DOHH2 (cell line): Measurements from ENCODE around the gene SMAD2.
"Not testable (repeated sequence)": the region's sequence is repeated elsewhere in the genome, so short reads cannot be mapped to it uniquely, and the experiment has no call there.

Experiments
- H3F3A ChIP-seq: fragments of 200-600 bp; sonication (generic), shearing (Covaris generic); 2 replicates; pipeline ENCODE4 v1.6.0; 2016; ENCODE audit warnings: antibody characterized with exemption, mild to moderate bottlenecking; ENCODE audit not compliant: control insufficient read depth, insufficient read depth
- H3K27ac ChIP-seq: fragments of 200-600 bp; sonication (generic); 2 replicates; pipeline ENCODE4 v1.5.1; 2014; ENCODE audit warnings: low read depth, mild to moderate bottlenecking, low read length, moderate library complexity
- H3K27me3 ChIP-seq: fragments of 200-600 bp; sonication (generic); 2 replicates; pipeline ENCODE4 v1.6.1; 2014; ENCODE audit warnings: mild to moderate bottlenecking, low read length, mixed read lengths; ENCODE audit not compliant: control insufficient read depth
- H3K36me3 ChIP-seq: fragments of 200-600 bp; sonication (generic); 2 replicates; pipeline ENCODE4 v1.6.1; 2014; ENCODE audit warnings: mild to moderate bottlenecking, low read length, moderate library complexity, mixed read lengths; ENCODE audit not compliant: control insufficient read depth
- H3K4me1 ChIP-seq: fragments of 200-600 bp; sonication (generic); 2 replicates; pipeline ENCODE4 v1.6.1; 2014; ENCODE audit warnings: mild to moderate bottlenecking, low read length, mixed read lengths; ENCODE audit not compliant: control insufficient read depth
- H3K4me2 ChIP-seq: fragments of 200-600 bp; sonication (generic); 2 replicates; pipeline ENCODE4 v1.6.0; 2014; ENCODE audit warnings: mild to moderate bottlenecking, low read length, moderate library complexity
- H3K4me3 ChIP-seq: fragments of 200-600 bp; sonication (generic); 2 replicates; pipeline ENCODE4 v1.5.1; 2014; ENCODE audit warnings: mild to moderate bottlenecking, low read length, mixed read lengths
- H3K79me2 ChIP-seq: fragments of 200-600 bp; sonication (generic); 2 replicates; pipeline ENCODE4 v1.6.1; 2014; ENCODE audit warnings: mild to moderate bottlenecking, low read length, mixed read lengths; ENCODE audit not compliant: control insufficient read depth
- H3K9me2 ChIP-seq: fragments of 200-600 bp; sonication (generic); replicated peaks from 2 replicates; pipeline ENCODE4 v1.6.1; 2014; ENCODE audit warnings: mild to moderate bottlenecking, low read length, mixed read lengths; ENCODE audit not compliant: control insufficient read depth
- H3K9me3 ChIP-seq: fragments of 200-600 bp; sonication (generic); 2 replicates; pipeline ENCODE4 v1.6.1; 2014; ENCODE audit warnings: antibody characterized with exemption, low read length, mixed read lengths; ENCODE audit not compliant: control insufficient read depth, insufficient read depth
- H4K20me1 ChIP-seq: fragments of 200-600 bp; sonication (generic); 2 replicates; pipeline ENCODE4 v1.6.0; 2014; ENCODE audit warnings: low read depth, mild to moderate bottlenecking, antibody characterized with exemption, low read length, moderate library complexity; ENCODE audit not compliant: control insufficient read depth, insufficient read depth
- CTCF ChIP-seq: fragments of 200-600 bp; sonication (generic); IDR thresholded peaks from one replicate; pipeline ENCODE4 v1.5.1; 2014; ENCODE audit warnings: antibody characterized with exemption, mild to moderate bottlenecking, low read depth, low read length; ENCODE audit not compliant: poor library complexity, severe bottlenecking
- EZH2phosphoT487 ChIP-seq: fragments of 200-600 bp; sonication (generic); IDR thresholded peaks from 2 replicates; pipeline ENCODE4 v1.6.1; 2017; ENCODE audit warnings: borderline replicate concordance, mild to moderate bottlenecking, antibody characterized with exemption, low read length, moderate library complexity, mixed read lengths

Gene SMAD2

GRCh38 chr18:47968006-47968676, 37.7 kb upstream of the SMAD2 start:
- Histone ChIP-seq H3K4me1 (peaks cover 26% of the 10 kb centered on the region), H3K9me2 (no peaks in the 10 kb centered on the region), H3K79me2 (no peaks in the 10 kb centered on the region), H4K20me1 (no peaks in the 10 kb centered on the region), H3K36me3 (no peaks in the 10 kb centered on the region), H3K4me2 (no peak overlapping the region), H3K27ac (no peak overlapping the region), H3K27me3 (no peaks in the 10 kb centered on the region), H3K4me3 (no peak overlapping the region), H3K9me3 (no peaks in the 10 kb centered on the region), H3F3A (no peaks in the 10 kb centered on the region)
- TF ChIP-seq EZH2phosphoT487: no peak
- no peak for TF ChIP-seq CTCF

- no peaks in the 10 kb centered on the region for H4K20me1 ChIP-seq
- H3K4me2 ChIP-seq: no peak overlapping the region
- H3K9me3 ChIP-seq: peaks cover 6% of the 10 kb centered on the region; the same call in 1 of the 2 replicates
- TF ChIP-seq EZH2phosphoT487 (no peak), CTCF (no peak)
- no peak overlapping the region for H3K4me3 ChIP-seq
- H3K79me2 ChIP-seq: no peaks in the 10 kb centered on the region
- H3K4me1 ChIP-seq: peaks cover 8% of the 10 kb centered on the region
- H3K36me3 ChIP-seq: no peaks in the 10 kb centered on the region
- H3K27me3 ChIP-seq: no peaks in the 10 kb centered on the region
- no peaks in the 10 kb centered on the region for H3K9me2 ChIP-seq
- no peak overlapping the region for H3K27ac ChIP-seq
- H3F3A ChIP-seq: no peaks in the 10 kb centered on the region
These were observed 33.6 kb upstream of the SMAD2 start for GRCh38 chr18:47964053-47964452.

- H3K79me2 ChIP-seq, H3K4me1 ChIP-seq, H3K4me3 ChIP-seq, H4K20me1 ChIP-seq, H3K4me2 ChIP-seq, H3K36me3 ChIP-seq, H3K27me3 ChIP-seq, H3K9me2 ChIP-seq, H3F3A ChIP-seq, H3K9me3 ChIP-seq, H3K27ac ChIP-seq: not testable (repeated sequence)
These were observed 30.5 kb upstream of the SMAD2 start for GRCh38 chr18:47961003-47961402.

GRCh38 chr18:47953471-47953931, 23.0 kb upstream of the SMAD2 start:
- Histone ChIP-seq H3K27me3 (peaks cover 18% of the 10 kb centered on the region), H3F3A (no peaks in the 10 kb centered on the region), H3K27ac (no peak overlapping the region), H3K79me2 (no peaks in the 10 kb centered on the region), H3K4me3 (no peak overlapping the region), H4K20me1 (no peaks in the 10 kb centered on the region), H3K4me2 (no peak overlapping the region), H3K4me1 (no peaks in the 10 kb centered on the region), H3K9me3 (no peaks in the 10 kb centered on the region), H3K36me3 (no peaks in the 10 kb centered on the region), H3K9me2 (no peaks in the 10 kb centered on the region)
- TF ChIP-seq CTCF (no peak), EZH2phosphoT487 (no peak)
